Testis (tissue), 2 donors: Measurements from ENCODE around the gene SOX18.

Experiments
- POLR2A ChIP-seq: fragments of 450-650 bp; IDR thresholded peaks from one replicate; pipeline ENCODE4 v1.6.1; 2017; ENCODE audit warnings: antibody characterized with exemption, mild to moderate bottlenecking, moderate library complexity
- TF ChIP-seq, protein P1 (sequence below), 3 experiments: fragments of 450-650 bp in 2 of 3; fragments of 200-600 bp in 1 of 3; sonication (generic) in 1 of 3; IDR thresholded peaks; one replicate each; pipeline ENCODE4 v1.5.1; 2016 to 2019; ENCODE audit warnings: antibody characterized with exemption in 3 of 3, mild to moderate bottlenecking in 2 of 3, moderate library complexity in 1 of 3

DNA sequence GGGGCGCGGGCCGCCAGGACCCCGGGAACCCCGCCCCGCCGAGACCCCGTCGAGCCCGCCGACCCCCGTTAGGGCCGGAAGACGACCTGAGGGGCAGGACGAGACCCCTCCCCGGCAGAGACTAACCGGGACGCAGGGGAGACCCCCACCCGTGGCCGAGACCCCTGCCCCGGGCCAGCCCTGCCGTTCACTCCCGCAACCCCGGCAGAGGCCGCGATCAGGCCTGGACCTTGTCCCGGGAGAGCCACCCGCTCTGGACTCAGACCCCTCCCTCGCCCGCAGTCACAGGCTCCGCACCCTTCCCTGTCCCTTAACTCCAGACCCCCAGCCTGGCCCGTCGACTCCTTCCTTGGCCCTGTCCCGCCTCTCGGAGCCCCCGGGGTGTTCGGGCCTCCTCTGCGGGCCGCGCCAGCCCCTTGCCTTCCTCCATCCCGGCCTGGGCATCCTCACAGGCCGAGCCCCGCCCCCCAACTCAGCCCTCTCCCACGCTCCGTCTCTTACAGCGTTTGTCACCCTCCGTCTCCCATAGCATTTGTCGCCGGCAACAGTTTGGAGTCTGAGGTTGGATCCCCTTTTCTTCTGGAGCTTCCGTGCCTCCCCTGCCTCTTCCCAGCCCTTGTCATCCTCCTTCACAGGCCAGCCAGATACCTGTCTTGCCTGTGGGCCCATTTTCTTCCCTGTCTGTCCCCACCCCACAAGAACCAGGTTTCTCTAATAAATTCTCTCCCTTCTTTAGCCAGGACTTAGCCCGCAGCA is 14.1 kb upstream of the SOX18 start:
- TF ChIP-seq, protein P1, sequence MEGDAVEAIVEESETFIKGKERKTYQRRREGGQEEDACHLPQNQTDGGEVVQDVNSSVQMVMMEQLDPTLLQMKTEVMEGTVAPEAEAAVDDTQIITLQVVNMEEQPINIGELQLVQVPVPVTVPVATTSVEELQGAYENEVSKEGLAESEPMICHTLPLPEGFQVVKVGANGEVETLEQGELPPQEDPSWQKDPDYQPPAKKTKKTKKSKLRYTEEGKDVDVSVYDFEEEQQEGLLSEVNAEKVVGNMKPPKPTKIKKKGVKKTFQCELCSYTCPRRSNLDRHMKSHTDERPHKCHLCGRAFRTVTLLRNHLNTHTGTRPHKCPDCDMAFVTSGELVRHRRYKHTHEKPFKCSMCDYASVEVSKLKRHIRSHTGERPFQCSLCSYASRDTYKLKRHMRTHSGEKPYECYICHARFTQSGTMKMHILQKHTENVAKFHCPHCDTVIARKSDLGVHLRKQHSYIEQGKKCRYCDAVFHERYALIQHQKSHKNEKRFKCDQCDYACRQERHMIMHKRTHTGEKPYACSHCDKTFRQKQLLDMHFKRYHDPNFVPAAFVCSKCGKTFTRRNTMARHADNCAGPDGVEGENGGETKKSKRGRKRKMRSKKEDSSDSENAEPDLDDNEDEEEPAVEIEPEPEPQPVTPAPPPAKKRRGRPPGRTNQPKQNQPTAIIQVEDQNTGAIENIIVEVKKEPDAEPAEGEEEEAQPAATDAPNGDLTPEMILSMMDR (IDR thresholded peaks at IDR 0.05) = no peak
- no peak for TF ChIP-seq POLR2A
